Stomach (tissue), 4 donors: Measurements from ENCODE around the gene FGF12.

Experiments used
- CTCF ChIP-seq, 7 experiments: fragments of 450-650 bp in 4 of 7; fragments of 200-600 bp in 3 of 7; sonication (generic) in 3 of 7; IDR thresholded peaks; one replicate each; pipeline ENCODE4 v1.5.1; 2016 to 2019; ENCODE audit warnings: antibody characterized with exemption in 7 of 7, control low read depth in 2 of 7, mild to moderate bottlenecking in 1 of 7
- POLR2A ChIP-seq, 4 donors: fragments of 450-650 bp; IDR thresholded peaks; one replicate each; pipeline ENCODE4 v1.6.1; 2016; ENCODE audit warnings: antibody characterized with exemption in 4 of 4, control low read depth in 2 of 4, mild to moderate bottlenecking in 1 of 4, moderate library complexity in 1 of 4

- TF ChIP-seq CTCF (IDR thresholded peaks at IDR 0.05): no peak
- no peak for TF ChIP-seq POLR2A (IDR thresholded peaks at IDR 0.05)
Measured at GRCh38 chr3:192687488-192688152, 39.7 kb downstream of the FGF12 start.
